Endometrial microvascular endothelial cells (primary cell): ENCODE data around the gene NSMCE3. TPM values are rescaled to one million over a fixed set of nuclear protein-coding genes. Genes with fewer than 3 reads are reported as not detected.

Experiments used
- in situ Hi-C: cut with HindIII; loops from 2 replicates; pipeline ENCODE4 v1.10.0; 2017; ENCODE audit warnings: low sequenced_read_pairs, low pct_unique_long_range_greater_than_20kb; ENCODE audit errors: inconsistent ontology term
- total RNA-seq: library from RNA; depleted of rRNA; stranded (reverse); fragments of >200 nt; gene quantifications from one replicate; pipeline ENCODE4 v1.2.3, GENCODE V29; 2015; ENCODE audit errors: inconsistent ontology term

Gene NSMCE3
- total RNA-seq, 1 donor from 2014 or later, result 9.8 TPM

DNA sequence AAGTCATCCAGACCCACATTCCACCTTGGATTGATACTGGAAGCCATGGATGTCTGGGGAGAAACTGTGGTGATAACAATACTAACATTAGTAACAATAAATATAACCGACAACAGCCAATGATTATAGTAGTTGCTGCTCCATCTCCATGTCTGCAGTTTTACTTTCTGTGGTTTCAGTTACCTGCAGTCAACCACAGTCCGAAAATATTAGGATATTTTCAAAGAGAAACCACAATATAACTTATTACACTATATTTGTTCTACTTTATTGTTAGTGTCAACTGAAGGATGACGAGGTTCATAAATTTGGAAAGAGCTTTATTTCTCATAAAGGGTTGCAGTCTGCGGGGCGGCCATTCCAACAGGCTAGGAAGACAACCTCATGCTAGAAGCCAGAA, 2.6 kb upstream of the NSMCE3 start:
- in situ Hi-C loops, result no loop called here

DNA sequence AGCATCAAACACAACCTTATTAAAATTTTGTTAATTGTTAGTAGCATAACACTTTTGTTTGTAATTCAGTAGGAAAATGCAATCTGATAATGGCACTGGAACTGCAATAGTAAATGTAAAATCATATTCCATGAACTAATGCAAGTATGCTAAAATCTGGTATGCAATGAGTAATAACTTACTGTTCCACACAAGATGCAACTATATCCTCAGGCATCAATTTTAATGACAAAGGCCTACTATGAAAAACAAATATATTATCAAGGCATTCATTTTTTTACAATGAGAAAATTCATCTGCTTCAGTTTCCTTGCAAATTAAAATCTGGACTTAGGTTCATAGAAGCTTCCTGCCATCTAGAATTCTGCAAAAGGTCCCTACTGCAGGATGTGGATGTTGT, 1.4 kb upstream of the NSMCE3 start:
- in situ Hi-C loops, result no loop called here

DNA sequence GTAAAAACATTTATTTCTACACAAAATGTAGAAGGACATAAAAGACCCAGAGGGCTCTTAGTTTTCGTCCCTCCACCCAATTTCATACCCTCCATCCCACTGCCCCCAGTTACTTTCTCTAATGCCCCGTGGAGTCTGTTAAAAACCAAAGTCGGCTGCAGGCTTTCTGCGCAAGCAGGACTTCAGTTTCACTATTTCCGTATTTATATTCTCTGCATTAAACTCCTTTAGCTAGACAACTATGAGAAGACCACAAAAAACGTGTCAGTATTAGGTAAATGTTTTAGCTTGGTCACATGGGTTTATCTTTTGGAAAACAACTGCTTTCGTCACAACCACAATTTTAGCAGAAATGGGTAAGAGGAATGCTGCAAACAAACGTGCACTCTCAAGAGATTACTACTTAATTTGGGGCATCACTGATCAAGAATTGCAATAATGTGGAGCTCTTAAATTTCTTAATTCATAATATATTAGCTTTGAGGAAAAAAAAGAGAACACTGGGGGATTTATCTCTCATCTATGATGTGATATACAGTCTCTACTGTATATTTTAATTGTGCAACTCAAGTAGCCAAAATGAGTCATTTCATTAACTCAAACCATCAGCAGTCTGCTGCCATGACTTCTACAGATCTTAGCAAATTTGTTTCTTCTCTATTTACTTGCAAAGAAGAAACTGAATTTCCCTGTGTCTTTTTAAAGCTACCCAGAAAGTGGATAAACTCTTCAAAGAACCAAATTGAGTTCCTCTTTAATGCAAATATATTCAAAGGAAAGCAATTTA, 740 bp upstream of the NSMCE3 start:
- in situ Hi-C loops, result no loop called here

DNA sequence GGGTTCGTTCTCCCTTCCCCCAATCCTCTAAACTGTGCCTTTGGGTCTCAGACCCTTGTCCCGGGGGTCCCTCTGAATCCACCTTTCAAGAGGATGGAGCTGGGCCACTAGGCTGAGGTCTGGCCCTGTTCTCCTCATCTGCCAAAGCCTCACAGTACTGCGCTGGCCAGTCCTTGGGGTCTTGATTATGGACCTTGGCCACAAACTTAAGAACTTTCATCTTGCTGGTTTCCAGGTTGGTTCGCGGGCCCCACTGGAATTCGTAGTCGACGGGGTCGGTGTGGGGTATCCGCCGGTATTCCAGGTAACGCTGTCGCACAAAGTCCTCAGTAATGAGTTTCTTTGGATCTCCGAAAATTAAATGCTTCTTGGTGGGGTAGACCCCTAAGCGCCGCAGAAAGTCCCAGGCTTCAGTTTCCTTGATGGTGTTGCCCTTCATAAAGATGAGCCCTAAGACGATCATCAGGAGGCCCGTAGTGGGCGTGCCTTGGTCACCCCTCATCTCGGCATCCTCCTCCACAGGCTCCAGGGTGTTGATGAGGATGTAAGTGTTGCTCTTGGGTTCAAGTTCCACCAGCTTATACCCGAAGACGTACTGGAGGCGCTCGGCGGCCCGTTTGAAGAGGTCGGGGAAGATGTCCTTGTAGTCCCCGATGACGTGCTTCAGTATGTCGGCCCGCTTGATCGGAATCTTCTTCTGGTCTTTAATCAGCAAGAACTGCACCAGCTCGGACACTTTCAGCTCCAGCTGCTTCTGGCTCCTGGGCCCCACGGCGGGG, 727 bp downstream of the NSMCE3 start:
- in situ Hi-C loops, result no loop called here

DNA sequence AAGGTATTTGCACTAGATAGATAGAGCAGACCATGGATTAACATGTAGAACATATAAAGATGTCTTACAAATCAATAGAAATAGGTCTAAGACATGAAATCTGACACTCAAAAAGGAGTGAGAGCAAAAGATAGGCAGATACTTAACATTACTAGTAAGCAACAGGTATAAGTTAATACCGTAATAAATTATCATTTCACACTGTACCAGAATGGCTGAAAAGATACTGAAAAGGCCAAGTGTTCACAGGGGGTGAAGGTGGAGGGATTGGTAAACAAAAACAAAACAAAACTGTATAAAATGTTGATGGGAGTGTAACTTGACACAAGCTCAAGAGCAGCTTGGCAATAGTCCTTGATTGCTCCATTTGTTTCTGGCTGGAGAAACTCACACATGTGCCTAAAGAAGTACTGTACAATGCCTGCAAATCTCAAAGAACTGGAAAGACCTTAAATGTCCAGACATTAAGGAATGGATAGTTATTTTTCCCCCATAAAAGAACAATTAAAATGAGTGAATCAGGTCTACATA, 3.5 kb downstream of the NSMCE3 start:
- in situ Hi-C loops, result no loop called here

DNA sequence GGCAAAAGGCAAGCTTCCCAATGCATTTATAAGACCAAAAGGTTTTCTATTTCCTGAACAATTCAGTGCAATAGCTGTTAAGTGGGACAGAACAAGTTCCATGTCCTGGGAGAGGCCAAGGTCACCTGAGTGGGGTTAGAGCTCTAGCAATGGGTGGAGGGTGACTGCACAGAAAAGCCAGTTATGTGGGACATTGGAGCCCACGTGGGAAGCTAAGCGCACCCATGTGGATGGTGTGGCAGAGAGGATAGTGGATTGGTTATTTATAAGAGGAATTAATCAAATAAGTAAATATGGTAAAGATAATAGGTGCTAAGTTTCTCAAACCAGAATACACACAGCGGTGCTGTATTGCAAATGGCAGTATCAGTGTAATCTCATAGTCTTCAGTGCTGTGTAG, 6.3 kb downstream of the NSMCE3 start:
- in situ Hi-C loops, result no loop called here

DNA sequence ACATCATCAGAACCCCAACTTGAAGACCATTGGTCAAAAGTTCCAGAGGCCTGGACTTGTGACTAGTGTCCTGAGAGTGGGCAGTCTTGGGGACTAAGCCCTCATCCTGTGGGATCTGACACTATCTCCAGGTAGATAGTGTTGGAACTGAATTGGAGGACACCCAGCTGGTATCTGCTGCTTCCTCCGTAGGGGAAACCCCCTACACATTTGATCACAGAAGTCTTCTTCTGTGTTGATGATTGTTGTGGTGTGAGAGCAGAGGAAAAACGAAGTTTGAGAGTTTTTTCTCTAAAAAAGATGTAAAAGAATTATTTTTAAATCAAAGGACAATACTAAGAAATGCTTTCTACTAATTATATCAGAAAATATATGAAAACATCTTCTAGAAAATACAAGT, 6.9 kb downstream of the NSMCE3 start:
- in situ Hi-C loops, result no loop called here

DNA sequence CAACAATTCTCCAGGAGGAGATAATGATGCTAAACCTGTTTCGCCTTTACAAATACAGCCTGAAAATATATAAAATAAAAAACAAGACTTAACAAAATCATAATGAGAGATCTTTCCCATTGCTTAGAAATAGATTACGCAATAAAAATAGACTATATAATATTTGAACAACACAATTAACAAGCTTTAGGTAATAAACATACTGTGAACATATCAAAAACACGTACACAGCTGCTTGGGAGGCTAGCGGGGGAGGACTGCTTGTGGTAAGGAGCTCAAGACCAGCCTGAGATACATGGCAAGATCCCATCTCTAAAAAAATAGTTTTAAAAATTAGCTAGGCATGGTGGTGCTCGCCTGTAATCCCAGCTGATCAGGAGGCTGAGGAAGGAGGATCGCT, 8.7 kb downstream of the NSMCE3 start:
- in situ Hi-C loops, result no loop called here

DNA sequence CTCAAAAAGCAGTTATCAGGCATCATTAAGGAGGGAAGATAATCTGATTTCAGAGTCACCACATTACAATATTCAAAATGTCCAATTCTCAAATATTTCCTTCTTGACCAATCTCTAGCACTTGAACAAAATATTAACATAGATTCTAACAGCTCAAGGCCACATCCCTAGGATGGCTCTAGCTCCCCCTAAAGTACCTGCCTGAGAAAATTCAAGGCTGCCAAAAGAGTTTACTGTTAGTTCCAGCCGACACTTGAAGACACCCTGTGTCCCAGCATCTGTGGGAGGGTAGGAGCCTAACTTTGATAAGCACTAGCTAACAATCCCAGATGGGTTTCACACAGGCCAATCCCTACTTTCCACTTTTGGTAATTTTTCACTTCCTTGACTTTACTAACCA, 10.4 kb downstream of the NSMCE3 start:
- in situ Hi-C loops, result no loop called here

DNA sequence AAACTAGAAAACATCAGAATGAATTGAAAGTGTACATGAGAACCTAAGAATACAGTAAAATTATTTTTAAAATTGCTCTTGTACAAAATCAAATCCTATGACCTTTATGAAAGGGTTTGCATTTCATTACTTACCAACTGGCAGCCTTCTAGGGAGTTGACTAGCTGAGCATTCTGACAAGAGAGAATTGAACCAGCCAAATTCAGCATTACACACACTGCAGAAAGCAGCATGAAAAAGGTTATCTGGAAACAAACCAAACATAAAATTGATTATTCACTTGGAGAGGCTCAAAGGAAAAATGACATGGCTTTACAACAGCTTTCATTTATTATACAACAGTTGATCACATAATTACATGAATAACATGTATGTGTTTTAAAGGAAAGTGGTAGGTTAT, 17.4 kb downstream of the NSMCE3 start:
- in situ Hi-C loops, result no loop called here

DNA sequence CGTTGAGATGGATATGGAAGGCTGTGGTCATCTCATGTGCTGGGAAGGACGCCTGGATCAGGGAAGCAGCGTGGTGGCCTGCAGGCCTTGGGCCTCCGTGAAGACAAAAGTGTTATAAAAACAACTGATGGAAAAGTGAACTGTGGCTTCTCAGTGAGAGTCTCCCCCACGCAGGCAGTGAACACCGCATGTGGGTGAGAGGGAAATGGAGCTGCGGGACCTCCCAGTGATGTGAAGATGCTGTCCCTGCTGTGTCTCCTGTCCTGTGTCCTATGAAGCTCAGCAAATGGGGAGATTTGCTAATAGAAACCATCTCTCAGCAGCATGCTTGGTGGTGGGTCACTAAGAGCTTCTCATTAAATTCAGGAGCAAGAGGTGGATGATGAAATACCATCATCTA, 25.1 kb downstream of the NSMCE3 start:
- in situ Hi-C loops, result no loop called here

DNA sequence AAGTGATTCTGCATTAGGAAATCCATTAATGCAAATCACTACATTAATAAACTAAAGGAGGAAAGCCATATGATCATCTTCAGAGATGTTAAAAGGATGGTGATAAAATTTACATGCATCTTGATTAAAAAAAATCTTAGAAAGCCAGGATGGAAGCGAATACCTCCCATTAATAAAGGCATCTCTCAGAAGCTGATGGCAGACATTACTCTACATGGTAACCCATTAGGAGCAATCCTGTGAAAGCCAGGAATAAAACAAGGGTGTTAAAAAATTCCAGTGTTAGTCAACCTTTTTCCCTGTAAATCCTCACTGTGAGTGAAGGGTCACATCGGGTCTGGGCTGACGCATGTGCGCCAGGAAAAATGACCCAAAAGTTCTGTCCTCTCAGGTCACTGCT, 25.5 kb downstream of the NSMCE3 start:
- in situ Hi-C loops, result no loop called here

DNA sequence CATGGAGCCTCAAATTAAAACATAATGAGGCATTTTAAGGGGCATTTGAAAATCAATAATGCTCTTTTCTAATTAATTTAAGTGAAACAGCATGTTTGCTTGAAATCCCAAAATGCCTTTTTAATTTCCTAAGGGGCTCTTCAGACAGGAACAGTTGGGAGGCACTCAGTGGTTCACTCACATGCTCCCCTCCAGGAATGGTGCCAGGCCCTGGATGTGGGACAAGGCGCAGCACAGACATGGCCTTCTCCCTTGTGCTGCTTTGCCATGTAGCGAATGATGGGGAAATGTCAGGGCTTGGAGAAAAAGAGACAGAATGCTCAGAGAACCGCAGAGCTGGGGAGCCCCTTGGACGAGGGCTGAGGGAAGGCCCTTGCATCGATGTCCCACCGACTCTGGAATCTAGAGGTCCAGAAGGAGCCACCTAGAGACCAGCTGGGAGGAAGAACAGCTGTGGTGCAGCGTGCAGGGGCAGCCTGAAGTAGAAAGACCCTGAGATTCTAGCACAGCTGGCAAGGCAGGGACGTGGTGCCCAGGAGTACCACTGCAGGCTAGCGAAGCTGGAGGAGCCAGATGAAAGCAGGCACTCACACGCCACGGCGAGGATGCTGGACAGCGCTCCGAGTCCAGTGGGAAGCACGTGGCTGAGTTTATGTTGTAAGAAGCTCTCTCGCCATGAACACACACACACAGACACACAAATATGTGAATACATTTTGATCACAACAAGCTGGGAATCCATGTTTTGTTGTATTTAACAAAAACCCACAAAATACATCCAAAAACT, 27.0 kb downstream of the NSMCE3 start:
- in situ Hi-C loops, result no loop called here

DNA sequence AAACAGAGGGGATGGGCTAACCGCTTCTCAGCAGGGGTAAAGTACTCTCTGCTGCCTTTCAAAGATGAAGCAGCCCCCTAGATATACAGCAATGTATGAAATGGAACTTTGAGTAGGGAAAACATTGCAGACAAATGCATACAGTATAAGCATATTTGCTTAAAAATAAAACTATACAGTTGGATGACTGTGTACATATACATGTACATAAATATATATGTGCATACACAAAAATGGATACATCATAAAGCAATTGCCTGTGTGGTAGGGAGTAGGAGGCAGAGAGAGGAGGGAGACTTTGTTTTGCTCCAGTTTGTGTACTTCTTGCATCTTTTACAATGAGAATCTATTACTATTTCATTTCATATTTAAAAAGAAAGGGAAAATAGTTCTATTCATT, 28.4 kb downstream of the NSMCE3 start:
- in situ Hi-C loops, result no loop called here

DNA sequence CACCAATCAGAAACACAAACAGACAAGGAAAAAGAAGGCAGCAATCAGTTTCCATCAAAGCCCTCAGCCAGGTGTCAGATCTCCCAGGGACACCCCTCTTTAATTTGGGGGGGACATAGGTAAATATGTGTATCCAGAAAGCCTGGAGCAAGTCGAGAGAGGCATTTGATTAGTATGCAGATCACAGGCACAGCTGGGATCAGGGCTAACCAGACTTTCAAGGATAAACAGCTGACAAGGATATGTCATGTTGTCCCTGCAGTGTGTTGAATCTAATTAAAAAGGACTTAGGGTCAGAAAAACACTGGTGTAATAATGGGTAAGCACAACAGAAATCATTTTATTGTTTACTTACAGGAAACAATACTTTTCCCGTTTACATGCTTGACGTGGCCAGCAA, 30.2 kb downstream of the NSMCE3 start:
- in situ Hi-C loops, result no loop called here

DNA sequence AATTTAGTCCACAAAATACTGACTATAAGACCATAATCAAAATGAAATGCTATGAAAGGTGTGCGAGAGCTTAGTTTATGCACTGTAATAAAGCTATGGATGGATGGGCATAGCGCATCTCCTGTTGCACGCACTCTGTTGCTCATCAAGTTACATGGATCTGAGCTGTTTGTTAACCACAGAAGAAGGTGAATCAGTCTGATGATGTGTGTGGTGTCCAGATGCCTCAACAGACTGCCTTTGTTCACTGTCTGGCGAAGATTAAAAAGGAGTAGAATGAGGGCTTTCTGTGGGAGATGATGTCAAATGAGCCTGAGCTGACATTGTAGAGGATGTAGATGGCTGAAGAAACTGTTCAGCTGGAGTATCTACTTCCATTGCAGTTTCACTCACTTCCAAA, 36.1 kb downstream of the NSMCE3 start:
- in situ Hi-C loops, result no loop called here

DNA sequence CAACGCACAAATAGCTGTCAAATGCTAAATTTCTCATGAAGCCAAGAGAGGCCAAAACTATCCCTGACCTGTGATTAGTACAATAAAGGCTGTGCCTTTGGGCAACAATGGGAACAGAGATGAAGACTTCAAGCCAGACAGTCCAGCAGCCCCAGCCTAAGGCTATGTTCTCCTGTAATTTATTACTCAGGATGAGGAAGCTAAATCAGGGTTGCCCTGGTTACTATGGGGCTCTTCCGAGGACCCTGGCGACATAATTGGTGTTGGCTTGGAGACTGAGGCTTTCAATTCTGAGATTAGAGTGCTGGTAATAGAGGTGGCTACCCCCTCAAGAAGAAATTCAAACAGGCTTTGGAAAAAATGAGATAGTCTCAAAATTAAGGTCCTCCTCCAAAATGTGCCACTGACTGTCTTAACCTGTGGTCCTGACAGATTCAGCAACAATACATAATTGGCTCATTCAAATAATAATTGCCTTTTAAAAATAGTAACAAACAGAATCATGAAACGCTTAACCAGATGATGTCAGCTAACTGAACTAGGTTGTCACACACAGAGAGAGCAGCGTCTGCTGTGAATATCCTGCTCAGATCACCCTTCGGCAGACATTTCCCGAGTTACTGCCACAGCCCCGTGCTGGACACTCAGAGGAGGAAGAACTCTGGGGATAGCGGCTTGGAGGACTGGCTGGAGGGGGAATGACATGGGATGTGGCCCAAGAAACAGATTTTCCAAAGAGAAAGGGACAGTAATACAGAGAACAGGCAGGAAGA, 43.0 kb downstream of the NSMCE3 start:
- in situ Hi-C loops, result no loop called here

DNA sequence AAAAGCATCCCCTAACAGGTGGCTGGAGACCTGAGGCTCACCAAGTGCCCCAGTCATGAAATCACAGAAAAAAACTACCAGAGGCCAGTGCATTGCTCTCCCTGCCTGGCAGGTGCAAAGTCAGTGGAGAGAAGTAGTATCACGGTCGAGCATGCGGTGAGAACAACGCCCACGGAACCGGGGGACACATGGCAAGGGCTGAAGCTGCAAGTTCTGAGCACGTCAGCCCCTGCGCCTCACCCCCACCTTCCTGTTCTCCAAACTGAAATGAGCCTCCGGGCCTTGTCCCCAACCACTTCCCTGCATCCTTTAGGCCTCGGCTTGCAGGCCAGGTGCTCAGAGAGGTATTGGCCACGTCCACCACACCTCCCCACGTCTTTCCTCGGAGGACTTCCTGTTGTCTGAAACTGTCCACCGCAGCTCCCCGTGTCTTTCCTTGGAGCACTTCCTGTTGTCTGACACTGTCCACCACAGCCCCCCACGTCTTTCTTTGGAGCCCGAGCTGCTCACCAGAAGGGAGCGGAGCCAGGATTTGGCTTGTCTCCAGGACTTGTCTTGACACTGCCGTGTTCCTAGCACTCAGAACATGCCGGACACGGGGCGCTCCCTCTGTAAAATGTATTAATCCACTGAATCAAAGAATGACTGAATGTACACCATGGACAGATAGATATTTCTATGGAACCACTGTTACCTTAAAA, 43.9 kb downstream of the NSMCE3 start:
- in situ Hi-C loops, result no loop called here
